Activated CD8-positive, alpha-beta memory T cell treated with anti-CD3 and anti-CD28 coated beads for 48 hours (primary cell): Measurements from ENCODE around the gene EFCAB5.
"Not testable (repeated sequence)": the region's sequence is repeated elsewhere in the genome, so short reads cannot be mapped to it uniquely, and the experiment has no call there.

Experiments
- DNase-seq, 3 experiments: peaks; one replicate each; pipeline ENCODE4 v3.0.0-alpha.2; 2020; ENCODE audit warnings: low read depth in 2 of 3, low spot score in 2 of 3

The EFCAB5 gene

GRCh38 chr17:30002088-30002487 is 60.7 kb downstream of the EFCAB5 start:
- no peak for DNase-seq

- DNase-seq: no peak
Measured at GRCh38 chr17:30005709-30006320, 64.4 kb downstream of the EFCAB5 start.

GRCh38 chr17:30011934-30012333 is 70.5 kb downstream of the EFCAB5 start:
- DNase-seq: not testable (repeated sequence)

- DNase-seq: no peak
Measured at GRCh38 chr17:30021708-30022317, 80.4 kb downstream of the EFCAB5 start.

GRCh38 chr17:30025325-30025724 is 83.9 kb downstream of the EFCAB5 start:
- not testable (repeated sequence) for DNase-seq

- DNase-seq: no peak
Measured at GRCh38 chr17:30027676-30028075, 86.2 kb downstream of the EFCAB5 start.

- no peak for DNase-seq
Measured at GRCh38 chr17:30031214-30031869, 89.9 kb downstream of the EFCAB5 start.

GRCh38 chr17:30035369-30035768 is 93.9 kb downstream of the EFCAB5 start:
- DNase-seq: no peak

GRCh38 chr17:30040719-30041518 is 99.5 kb downstream of the EFCAB5 start:
- DNase-seq: not testable (repeated sequence)

GRCh38 chr17:30041551-30041950 is 100.1 kb downstream of the EFCAB5 start:
- DNase-seq: no peak

- no peak for DNase-seq
Measured at GRCh38 chr17:30062372-30062771, 120.9 kb downstream of the EFCAB5 start.

- DNase-seq: no peak
Measured at GRCh38 chr17:30064738-30065137, 123.3 kb downstream of the EFCAB5 start.

- DNase-seq: no peak
Measured at GRCh38 chr17:30068465-30068864, 127.0 kb downstream of the EFCAB5 start.

- no peak for DNase-seq
Measured at GRCh38 chr17:30074254-30074653, 132.8 kb downstream of the EFCAB5 start.

GRCh38 chr17:30074730-30075129 is 133.3 kb downstream of the EFCAB5 start:
- DNase-seq: no peak

GRCh38 chr17:30082773-30083172 is 141.3 kb downstream of the EFCAB5 start:
- DNase-seq: no peak

- DNase-seq: no peak
Measured at GRCh38 chr17:30084788-30085187, 143.4 kb downstream of the EFCAB5 start.

GRCh38 chr17:30086896-30087295 is 145.5 kb downstream of the EFCAB5 start:
- no peak for DNase-seq

GRCh38 chr17:30087431-30087830 is 146.0 kb downstream of the EFCAB5 start:
- not testable (repeated sequence) for DNase-seq

- no peak for DNase-seq
Measured at GRCh38 chr17:30091121-30091670, 149.8 kb downstream of the EFCAB5 start.

GRCh38 chr17:30091771-30092170 is 150.3 kb downstream of the EFCAB5 start:
- DNase-seq: no peak
